ENCODE measurements around the gene TPPP3. TPM values are rescaled to one million over a fixed set of nuclear protein-coding genes. Genes with fewer than 3 reads are reported as not detected.
"Not testable (repeated sequence)": the region's sequence is repeated elsewhere in the genome, so short reads cannot be mapped to it uniquely, and the experiment has no call there.

Gene TPPP3
- total and polyA plus RNA-seq, 9 donors = 2.2 to 269 (median 15.2) TPM

DNA sequence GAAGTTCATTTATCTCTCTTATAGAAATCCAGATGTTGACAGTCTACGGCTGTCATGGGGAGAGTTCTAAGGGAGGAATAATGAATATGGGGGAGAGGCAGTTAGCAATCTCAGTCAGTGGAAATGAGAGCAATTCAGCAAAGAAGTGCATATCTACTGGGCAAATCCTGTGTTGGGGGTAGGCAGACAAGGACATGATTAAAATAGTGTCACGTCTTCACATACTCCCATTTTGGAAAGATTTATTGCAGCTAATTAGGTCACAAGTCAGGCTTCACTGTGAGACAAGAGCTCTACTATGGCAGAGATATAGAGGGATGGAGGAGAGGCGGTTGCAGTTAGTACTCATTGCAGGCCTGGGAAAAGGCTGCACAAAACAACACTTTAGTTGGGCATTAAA is 36.9 kb downstream of the TPPP3 start:
- WGBS, 3 donors = 56 to 65% (median 65%) methylated on average over 3 of the region's 3 CpGs
- TF ChIP-seq CTCF (IDR thresholded peaks at IDR 0.05) (no peak), POLR2A (IDR thresholded peaks at IDR 0.05) (no peak), EP300 (IDR thresholded peaks at IDR 0.05) (no peak)
- intact Hi-C loops (cut with DNase I) = no loop called here
- no peak overlapping the region for H3K27ac ChIP-seq
- no peak for DNase-seq
- no peaks in the 10 kb centered on the region for H3K9me3 ChIP-seq
- H3K36me3 ChIP-seq = no peaks in the 10 kb centered on the region
- no peaks in the 10 kb centered on the region for H3K4me1 ChIP-seq (ENCODE audit: insufficient read depth)
- H3K4me3 ChIP-seq = no peak overlapping the region
- no peaks in the 10 kb centered on the region for H3K27me3 ChIP-seq

GRCh38 chr16:67352463-67352862 is 40.8 kb downstream of the TPPP3 start:
- WGBS, 3 donors = 96 to 98% (median 96%) methylated on average over 3 of the region's 3 CpGs
- intact Hi-C loops (cut with DNase I); H3K4me3 ChIP-seq; DNase-seq; H3K36me3 ChIP-seq; H3K27me3 ChIP-seq; H3K4me1 ChIP-seq (ENCODE audit: insufficient read depth); H3K27ac ChIP-seq; H3K9me3 ChIP-seq: not testable (repeated sequence)

DNA sequence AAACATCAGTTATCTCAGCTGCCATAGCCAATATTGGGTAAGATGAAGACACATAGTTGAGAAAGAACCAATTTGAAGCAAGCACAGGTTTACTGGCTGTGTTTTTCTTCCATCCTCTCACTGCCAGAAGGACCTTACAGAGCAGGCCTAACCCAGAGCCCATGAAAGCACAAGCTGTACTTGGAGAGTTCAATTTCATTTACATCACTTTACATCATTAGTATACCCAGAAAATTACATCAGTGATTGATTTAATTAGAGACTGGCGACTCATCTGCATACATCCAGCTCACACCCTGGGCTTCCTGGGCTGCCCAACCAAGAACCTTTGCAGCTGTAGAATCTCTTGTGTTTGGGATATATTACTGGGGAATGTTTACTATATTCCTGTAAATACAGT is 43.0 kb downstream of the TPPP3 start:
- WGBS, 3 donors = 93 to 100% (median 98%) methylated on average over 1 of the region's 1 CpG

DNA sequence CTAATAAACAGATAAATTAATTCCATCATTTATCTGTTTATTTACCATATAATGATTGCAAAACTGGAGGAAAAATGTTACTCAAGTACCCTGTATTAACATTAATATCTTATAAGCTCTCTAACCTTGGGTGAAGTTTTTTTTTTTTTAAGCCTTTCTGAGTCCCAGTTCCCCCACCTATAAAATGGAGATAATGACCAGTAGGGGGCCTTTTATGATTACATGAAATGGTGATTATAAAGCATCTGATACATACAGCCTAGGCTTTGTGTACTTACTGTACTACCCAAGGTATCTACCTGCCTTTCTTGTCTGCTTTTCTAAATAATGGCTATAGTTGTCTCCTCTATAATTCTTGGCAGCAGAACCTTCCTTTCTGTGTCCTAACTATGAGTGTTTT is 44.1 kb downstream of the TPPP3 start:
- DNase-seq = no peak
- intact Hi-C loops (cut with DNase I) = no loop called here
- no peaks in the 10 kb centered on the region for H3K36me3 ChIP-seq
- TF ChIP-seq CTCF (IDR thresholded peaks at IDR 0.05) (no peak), EP300 (IDR thresholded peaks at IDR 0.05) (no peak), POLR2A (IDR thresholded peaks at IDR 0.05) (no peak)
- no peaks in the 10 kb centered on the region for H3K27me3 ChIP-seq
- H3K4me1 ChIP-seq (ENCODE audit: insufficient read depth) = no peaks in the 10 kb centered on the region
- H3K4me3 ChIP-seq = no peak overlapping the region
- no peak overlapping the region for H3K27ac ChIP-seq
- no peaks in the 10 kb centered on the region for H3K9me3 ChIP-seq

More for the DNA sequence above, 43.0 kb downstream of the TPPP3 start:
- no peaks in the 10 kb centered on the region for H3K4me1 ChIP-seq (ENCODE audit: insufficient read depth)
- H3K27me3 ChIP-seq = no peaks in the 10 kb centered on the region
- H3K36me3 ChIP-seq = no peaks in the 10 kb centered on the region
- no peak for DNase-seq
- TF ChIP-seq CTCF (IDR thresholded peaks at IDR 0.05) (no peak), EP300 (IDR thresholded peaks at IDR 0.05) (no peak), POLR2A (IDR thresholded peaks at IDR 0.05) (no peak)
- H3K27ac ChIP-seq = no peak overlapping the region
- H3K4me3 ChIP-seq = no peak overlapping the region
- intact Hi-C loops (cut with DNase I) = no loop called here
- H3K9me3 ChIP-seq = no peaks in the 10 kb centered on the region

DNA sequence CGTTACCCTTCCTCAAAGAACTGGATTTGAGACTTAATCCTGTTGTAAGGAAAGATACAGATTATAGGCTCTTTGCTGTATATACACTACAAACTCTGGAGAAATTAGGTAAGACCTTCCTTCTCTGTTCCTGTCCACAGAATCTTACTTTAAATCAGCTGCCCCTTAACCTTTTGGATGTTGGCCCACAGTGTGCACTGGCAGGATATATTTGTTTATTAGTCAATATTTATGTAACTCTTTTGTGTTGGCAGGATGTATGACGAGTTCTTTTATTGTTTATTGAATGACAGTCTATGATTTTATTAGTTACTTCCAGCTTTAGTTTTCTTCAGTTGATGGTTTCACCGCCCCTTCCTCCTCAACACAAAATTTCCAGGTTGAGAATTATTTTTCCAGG is 47.0 kb downstream of the TPPP3 start:
- Histone ChIP-seq H3K27me3 (no peaks in the 10 kb centered on the region), H3K9me3 (no peaks in the 10 kb centered on the region), H3K4me3 (no peak overlapping the region), H3K36me3 (no peaks in the 10 kb centered on the region), H3K27ac (no peak overlapping the region), H3K4me1 (ENCODE audit: insufficient read depth) (no peaks in the 10 kb centered on the region)
- intact Hi-C loops (cut with DNase I) = no loop called here
- 89 to 92% (median 90%) methylated on average over 3 of the region's 3 CpGs for WGBS, 3 donors
- TF ChIP-seq CTCF (IDR thresholded peaks at IDR 0.05) (no peak), POLR2A (IDR thresholded peaks at IDR 0.05) (no peak), EP300 (IDR thresholded peaks at IDR 0.05) (no peak)
- DNase-seq = no peak

All from ovary (tissue), 9 donors.